ENCODE results near the gene ARIH1. TPM values are rescaled to one million over a fixed set of nuclear protein-coding genes. Genes with fewer than 3 reads are reported as not detected.

ARIH1 gene
- total and polyA plus RNA-seq, 2 donors (not counting 3 experiments of a cell fraction or from before 2014, with no cell fraction given), result 25.1 to 144 TPM

DNA sequence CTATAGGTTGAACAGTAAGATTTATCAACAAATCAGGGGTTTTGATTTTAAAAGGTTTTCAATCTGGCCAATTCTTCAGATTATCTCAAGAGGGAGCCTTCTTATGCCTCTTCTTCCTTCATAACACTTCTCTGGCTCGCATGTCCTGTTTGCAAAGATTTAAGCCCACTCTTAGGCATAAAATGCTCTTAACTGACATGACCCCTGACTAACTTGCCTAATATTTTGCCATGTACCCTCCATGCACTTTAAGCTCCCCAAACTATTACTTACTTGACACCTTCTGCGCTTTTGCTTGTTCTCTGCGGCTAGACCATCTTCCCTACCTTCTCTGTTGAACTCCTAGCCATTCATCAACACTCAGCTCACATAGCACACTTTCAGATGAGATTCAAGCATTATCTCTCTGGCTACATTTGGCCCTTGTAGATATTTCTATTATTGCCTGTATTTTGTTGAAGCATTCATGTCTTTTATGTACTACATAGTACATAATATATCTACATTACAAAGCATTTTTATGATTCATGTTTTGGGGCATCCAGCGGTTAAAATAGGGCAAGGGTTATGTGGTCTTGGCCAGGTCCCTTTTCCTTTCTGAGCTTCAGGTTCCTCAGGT is 1.0 kb upstream of the ARIH1 start:
- ChIA-PET POLR2A (interaction anchor here (0.5 to 1.2 kb wide), 3 partner anchors 11 to 97 kb away, joined by 3 to 4 read pairs (median 4); partner anchors contain the start of gene HEXA), CTCF (interaction anchor here (0.9 to 2.2 kb wide), 7 partner anchors 11 to 246 kb away, joined by 3 to 6 read pairs (median 4); no protein-coding TSS in a partner anchor)
- no peak for TF ChIP-seq POLR2A (IDR thresholded peaks at IDR 0.05; ENCODE audit: low read depth, low read length)
- no peak for TF ChIP-seq POLR2AphosphoS5 (IDR thresholded peaks at IDR 0.05; ENCODE audit: insufficient read depth, low read depth, low read length)
- TF ChIP-seq EZH2 (IDR thresholded peaks at IDR 0.05; ENCODE audit: borderline replicate concordance, low read depth, low read length, severe bottlenecking), result no peak
- no peak for TF ChIP-seq MYC (IDR thresholded peaks at IDR 0.05; ENCODE audit: low read depth, low read length)
- TF ChIP-seq, protein P1, sequence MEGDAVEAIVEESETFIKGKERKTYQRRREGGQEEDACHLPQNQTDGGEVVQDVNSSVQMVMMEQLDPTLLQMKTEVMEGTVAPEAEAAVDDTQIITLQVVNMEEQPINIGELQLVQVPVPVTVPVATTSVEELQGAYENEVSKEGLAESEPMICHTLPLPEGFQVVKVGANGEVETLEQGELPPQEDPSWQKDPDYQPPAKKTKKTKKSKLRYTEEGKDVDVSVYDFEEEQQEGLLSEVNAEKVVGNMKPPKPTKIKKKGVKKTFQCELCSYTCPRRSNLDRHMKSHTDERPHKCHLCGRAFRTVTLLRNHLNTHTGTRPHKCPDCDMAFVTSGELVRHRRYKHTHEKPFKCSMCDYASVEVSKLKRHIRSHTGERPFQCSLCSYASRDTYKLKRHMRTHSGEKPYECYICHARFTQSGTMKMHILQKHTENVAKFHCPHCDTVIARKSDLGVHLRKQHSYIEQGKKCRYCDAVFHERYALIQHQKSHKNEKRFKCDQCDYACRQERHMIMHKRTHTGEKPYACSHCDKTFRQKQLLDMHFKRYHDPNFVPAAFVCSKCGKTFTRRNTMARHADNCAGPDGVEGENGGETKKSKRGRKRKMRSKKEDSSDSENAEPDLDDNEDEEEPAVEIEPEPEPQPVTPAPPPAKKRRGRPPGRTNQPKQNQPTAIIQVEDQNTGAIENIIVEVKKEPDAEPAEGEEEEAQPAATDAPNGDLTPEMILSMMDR (IDR thresholded peaks at IDR 0.05; ENCODE audit: extremely low read depth in 1 of 2, insufficient read depth in 1 of 2, low read depth in 1 of 2, low read length in 2 of 2), result no peak
- no peak for TF ChIP-seq GATA2 (IDR thresholded peaks at IDR 0.05; ENCODE audit: insufficient read depth, insufficient read length, low read depth, low read length)
- TF ChIP-seq JUN (IDR thresholded peaks at IDR 0.05; ENCODE audit: borderline replicate concordance, insufficient read depth, insufficient read length, low read depth), result no peak
- no peak for TF ChIP-seq FOS (IDR thresholded peaks at IDR 0.05; ENCODE audit: borderline replicate concordance, insufficient read depth, low read length)
- TF ChIP-seq, protein P2, sequence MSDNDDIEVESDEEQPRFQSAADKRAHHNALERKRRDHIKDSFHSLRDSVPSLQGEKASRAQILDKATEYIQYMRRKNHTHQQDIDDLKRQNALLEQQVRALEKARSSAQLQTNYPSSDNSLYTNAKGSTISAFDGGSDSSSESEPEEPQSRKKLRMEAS (IDR thresholded peaks at IDR 0.05; ENCODE audit: insufficient read depth, insufficient read length), result no peak
- DNase-seq (ENCODE audit: low read depth, low spot score) (no peak), FAIRE-seq (no peak)
- Histone ChIP-seq H3K9me1 (replicated peaks; ENCODE audit: control insufficient read depth, extremely low read depth, insufficient read depth, low read length) (no peaks in the 10 kb centered on the region), H4K20me1 (replicated peaks; ENCODE audit: control insufficient read depth, extremely low read depth, insufficient read depth, low read length) (peaks cover 15% of the 10 kb centered on the region), H3K79me2 (ENCODE audit: control insufficient read depth, insufficient read depth, low read length) (peaks cover 38% of the 10 kb centered on the region), H3K9ac (replicated peaks; ENCODE audit: extremely low read depth, insufficient read depth, low read length) (peak overlapping the region; percentile 99), H3K9me3 (replicated peaks; ENCODE audit: control insufficient read depth, insufficient read depth, low read length) (no peaks in the 10 kb centered on the region), H3K36me3 (ENCODE audit: control insufficient read depth in 2 of 2, extremely low read depth in 1 of 2, insufficient read depth in 2 of 2, low read length in 2 of 2) (peaks cover 3% of the 10 kb centered on the region in 2 experiments), H3K27me3 (ENCODE audit: control insufficient read depth in 2 of 2, insufficient read depth in 2 of 2, low read length in 2 of 2) (no peaks in the 10 kb centered on the region), H3K27ac (ENCODE audit: insufficient read depth, low read depth, low read length) (peak overlapping the region; percentile 97), H3K4me2 (ENCODE audit: insufficient read depth, low read length) (peak overlapping the region; percentile 65), H3K4me3 (replicated peaks in 1 of 3; ENCODE audit: insufficient read depth in 1 of 3, low read depth in 1 of 3, low read length in 3 of 3) (peak overlapping the region; percentile 17 to 94 (median 65)), H2AFZ (ENCODE audit: low read depth, low read length) (peak overlapping the region; percentile 56), H3K4me1 (ENCODE audit: control insufficient read depth, extremely low read depth, insufficient read depth, low read length) (peaks cover 27% of the 10 kb centered on the region)
- dilution Hi-C loops (cut with MboI; ENCODE audit: extremely low pct_ligation_motif_present, low sequenced_read_pairs), result no loop called here
- no TSS peak for BruUV-seq (replicated peaks)
- intact Hi-C loops (cut with micrococcal nuclease), result no loop called here

All from endothelial cell of umbilical vein (primary cell).